ENCODE data around the gene CLTCL1.

DNA sequence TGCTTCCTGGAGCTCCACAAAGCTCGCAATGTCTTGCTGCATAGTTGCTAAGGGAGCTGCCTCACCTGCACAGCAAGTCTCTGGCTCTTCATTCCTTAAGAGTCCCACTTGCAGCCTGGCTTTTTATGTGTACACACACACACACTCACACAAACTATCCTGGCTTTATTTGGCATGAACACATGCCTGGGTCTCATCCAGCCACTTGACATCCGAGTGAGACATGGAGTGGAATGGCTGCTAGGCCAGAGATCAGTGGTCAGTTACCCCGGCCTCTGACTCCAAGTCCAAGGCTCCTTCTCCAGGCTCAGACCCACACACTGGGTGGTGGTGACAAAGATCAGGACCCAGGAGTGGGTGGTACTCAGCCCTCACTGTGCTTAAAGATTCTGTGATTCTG, 37.9 kb upstream of the CLTCL1 start:
- TF ChIP-seq, protein P1, sequence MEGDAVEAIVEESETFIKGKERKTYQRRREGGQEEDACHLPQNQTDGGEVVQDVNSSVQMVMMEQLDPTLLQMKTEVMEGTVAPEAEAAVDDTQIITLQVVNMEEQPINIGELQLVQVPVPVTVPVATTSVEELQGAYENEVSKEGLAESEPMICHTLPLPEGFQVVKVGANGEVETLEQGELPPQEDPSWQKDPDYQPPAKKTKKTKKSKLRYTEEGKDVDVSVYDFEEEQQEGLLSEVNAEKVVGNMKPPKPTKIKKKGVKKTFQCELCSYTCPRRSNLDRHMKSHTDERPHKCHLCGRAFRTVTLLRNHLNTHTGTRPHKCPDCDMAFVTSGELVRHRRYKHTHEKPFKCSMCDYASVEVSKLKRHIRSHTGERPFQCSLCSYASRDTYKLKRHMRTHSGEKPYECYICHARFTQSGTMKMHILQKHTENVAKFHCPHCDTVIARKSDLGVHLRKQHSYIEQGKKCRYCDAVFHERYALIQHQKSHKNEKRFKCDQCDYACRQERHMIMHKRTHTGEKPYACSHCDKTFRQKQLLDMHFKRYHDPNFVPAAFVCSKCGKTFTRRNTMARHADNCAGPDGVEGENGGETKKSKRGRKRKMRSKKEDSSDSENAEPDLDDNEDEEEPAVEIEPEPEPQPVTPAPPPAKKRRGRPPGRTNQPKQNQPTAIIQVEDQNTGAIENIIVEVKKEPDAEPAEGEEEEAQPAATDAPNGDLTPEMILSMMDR (IDR thresholded peaks at IDR 0.05): no peak
- TF ChIP-seq POLR2A (IDR thresholded peaks at IDR 0.05): no peak

Measured in testis (tissue), 2 donors.